Measurements from ENCODE around the gene ARHGEF12.

ARHGEF12 gene, protein sequence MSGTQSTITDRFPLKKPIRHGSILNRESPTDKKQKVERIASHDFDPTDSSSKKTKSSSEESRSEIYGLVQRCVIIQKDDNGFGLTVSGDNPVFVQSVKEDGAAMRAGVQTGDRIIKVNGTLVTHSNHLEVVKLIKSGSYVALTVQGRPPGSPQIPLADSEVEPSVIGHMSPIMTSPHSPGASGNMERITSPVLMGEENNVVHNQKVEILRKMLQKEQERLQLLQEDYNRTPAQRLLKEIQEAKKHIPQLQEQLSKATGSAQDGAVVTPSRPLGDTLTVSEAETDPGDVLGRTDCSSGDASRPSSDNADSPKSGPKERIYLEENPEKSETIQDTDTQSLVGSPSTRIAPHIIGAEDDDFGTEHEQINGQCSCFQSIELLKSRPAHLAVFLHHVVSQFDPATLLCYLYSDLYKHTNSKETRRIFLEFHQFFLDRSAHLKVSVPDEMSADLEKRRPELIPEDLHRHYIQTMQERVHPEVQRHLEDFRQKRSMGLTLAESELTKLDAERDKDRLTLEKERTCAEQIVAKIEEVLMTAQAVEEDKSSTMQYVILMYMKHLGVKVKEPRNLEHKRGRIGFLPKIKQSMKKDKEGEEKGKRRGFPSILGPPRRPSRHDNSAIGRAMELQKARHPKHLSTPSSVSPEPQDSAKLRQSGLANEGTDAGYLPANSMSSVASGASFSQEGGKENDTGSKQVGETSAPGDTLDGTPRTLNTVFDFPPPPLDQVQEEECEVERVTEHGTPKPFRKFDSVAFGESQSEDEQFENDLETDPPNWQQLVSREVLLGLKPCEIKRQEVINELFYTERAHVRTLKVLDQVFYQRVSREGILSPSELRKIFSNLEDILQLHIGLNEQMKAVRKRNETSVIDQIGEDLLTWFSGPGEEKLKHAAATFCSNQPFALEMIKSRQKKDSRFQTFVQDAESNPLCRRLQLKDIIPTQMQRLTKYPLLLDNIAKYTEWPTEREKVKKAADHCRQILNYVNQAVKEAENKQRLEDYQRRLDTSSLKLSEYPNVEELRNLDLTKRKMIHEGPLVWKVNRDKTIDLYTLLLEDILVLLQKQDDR (N-terminal part only)

DNA sequence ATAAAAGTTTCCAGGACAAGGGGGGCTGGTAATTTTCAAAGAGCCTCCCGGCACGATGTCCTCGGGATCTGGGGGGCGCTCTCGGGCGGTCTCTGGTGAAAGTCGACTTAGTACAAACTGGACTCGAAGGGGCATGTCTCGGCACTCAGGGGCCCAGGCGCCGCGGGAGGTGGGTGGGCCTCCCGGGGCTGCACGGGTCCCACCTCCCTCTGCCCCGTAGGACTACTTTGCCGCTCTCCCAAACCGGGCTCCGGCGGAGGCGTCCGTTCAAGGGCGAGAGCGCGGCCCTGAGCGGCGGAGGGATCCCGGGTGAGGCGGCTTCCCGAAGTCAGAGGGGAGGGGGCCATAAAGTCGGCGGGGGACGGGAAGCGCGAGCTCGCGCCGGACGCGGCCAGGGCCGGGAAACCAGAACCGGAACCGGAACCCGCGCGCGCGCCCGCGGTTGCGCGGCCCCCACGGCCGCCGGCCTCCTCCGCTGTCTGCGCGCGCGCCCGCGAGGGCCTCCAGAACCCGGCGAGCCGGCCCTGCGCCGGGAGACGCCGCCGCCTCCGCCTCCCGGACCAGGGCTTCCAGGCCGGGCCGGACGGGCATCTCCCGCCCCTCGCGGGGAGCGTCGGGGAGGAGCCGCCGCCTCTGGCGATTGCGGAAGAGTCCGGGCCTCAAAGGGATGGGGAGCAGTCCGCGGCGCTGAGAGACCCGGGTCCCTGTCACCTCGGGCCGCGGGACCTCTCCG is at the start of gene ARHGEF12:
TSS of gene ARHGEF12 (plus strand) at position 506 of the 733 bp plus-strand sequence. CDS start 831 bp downstream, outside the sequence.
- DNase-seq, result peak; percentile 80

DNA sequence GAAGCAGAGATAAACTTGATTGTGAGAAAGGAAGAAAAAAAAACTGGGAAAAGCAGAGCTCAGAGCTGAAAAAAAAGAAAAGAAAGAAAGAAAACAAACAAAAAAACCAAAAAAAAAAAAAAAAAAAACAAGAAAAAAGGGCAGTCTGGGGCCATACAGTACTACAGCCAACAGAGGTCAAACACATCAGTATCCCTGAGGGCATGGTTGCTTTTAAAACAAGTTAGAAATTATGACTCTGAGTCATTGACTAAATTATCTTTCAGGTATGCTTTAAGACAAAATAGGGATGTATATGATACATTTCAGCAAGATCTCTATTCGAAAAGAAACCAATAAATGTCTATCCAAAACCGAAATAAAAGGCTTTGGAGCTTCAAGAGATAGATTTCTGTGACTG is 48.2 kb upstream of the ARHGEF12 start:
- DNase-seq, result no peak

DNA sequence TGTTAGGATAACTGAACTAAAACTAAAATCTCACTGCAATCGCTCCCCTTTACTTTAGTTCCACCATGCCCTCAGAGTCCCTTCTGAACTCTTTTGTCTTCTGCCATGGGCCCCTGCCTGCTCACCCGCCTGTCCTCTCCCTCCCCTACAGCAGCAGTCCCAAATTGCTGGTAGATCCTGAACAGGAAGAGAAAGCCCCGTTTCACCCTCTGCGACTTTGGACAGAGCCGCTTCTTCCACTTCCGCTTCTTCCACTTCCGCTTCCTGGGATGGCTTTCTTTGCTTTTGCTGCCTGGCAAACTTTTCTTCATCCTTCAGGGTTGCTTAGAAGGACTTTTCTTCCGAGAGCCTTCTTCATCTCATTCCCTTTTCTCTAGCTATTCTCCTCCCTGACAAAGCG is 46.8 kb upstream of the ARHGEF12 start:
- no peak for DNase-seq

DNA sequence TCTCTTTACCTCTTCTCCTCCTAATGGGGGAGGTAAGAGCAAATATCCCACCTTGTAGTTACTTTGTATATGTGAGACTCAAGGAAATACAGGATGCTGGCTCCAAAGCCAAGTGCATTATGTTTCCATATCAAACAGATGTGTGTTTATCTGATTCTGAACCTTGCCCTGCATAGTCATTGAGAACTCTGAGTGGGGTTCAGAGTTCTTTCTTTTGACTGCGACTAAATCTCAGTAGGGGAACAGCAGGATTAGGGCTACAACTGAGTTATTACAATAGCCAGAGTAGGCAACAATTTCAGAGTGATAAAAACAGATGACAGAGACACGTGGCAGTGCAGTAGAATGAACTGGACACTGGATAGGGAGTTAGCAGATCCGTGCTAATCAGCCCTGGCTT is 45.3 kb upstream of the ARHGEF12 start:
- DNase-seq, result no peak

DNA sequence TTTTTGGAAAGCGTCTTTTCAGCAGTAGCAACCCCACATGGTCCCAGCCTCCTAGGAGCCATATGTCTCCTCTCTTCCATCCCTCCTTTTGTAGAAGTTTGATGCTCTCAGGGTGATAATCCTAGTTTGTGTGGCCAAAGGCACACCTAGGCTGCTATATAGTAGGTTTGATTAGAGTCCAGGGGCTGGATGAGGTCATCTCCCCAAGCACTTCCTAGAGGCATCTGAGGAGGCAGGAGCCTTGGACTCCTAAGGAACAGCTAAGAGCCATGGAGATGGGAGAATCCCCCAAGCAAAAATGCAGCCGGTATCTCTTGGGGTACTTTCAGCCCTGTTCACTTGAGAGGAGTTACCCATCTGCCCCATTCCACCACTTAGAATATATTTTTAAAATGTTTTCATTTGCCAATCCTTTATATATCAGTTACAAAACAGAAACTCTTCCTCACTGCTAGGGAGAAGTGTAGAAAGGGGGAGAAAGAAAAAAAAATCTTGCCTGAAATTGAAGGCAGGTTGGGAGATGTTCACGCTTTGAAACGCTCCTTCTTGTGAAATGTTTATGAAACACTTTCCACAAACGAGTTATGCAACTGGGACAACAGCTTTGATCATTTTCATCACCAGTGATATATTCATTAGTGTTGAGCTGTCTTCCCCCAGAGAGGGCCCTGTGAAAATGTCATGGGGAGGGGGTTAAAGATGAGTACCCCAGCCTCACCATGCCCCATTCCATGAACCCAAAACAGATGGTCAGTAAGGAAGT is 43.0 kb upstream of the ARHGEF12 start:
- no peak for DNase-seq

DNA sequence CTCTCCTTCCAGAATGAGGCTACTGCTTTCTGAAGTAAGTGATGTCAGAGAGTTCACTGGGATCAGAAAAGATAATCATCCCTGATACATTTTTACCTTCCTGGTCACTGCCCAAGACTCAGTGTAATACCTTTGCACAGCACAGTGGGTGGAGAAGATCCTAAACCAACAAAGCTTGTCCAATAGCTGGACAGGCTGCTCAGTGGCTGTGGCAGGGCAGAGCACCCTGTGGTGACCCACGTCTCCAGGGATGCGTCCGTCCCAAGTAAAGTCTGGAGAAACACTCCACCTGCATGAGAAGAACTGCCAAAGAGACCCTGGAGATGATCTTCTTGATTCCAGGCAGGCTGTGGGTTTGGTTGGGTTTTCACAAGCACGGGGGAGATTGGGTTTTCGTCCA is 42.1 kb upstream of the ARHGEF12 start:
- no peak for DNase-seq

DNA sequence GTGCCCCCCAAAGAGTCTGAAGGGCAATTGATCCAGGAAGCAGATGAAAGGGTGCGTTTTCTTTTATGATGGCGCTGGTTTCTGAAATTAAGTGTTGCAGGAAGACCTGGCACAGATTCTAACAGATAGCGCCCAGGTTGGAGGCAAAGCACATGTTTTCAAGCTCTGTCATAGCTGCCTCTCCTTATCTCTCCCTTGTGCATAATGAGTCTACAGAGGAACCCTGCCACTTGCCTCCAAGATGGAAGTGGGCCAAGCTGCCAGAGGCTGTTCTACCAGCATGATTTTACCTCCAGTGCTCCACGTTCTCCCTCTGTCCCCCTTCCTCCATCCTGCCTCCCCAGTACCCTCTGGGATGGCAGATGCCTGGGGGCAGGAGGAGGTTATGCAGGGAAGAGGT is 41.1 kb upstream of the ARHGEF12 start:
- DNase-seq, result no peak

DNA sequence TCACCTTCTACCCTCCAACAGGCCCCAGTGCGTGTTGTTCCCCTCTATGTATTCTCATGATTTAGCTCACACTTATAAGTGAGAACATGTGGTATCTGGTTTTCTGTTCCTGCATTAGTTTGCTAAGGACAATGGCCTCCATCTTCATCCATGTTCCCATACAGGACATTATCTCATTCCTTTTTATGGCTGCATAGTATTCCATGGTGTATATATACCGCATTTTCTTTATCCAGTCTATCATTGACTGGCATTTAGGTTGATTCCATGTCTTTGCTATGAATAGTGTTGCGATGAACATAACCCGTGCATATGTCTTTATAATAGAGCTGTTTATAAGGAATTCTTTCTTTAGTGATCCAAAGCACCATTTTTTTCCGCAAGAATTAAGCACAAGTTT is 39.7 kb upstream of the ARHGEF12 start:
- no peak for DNase-seq

DNA sequence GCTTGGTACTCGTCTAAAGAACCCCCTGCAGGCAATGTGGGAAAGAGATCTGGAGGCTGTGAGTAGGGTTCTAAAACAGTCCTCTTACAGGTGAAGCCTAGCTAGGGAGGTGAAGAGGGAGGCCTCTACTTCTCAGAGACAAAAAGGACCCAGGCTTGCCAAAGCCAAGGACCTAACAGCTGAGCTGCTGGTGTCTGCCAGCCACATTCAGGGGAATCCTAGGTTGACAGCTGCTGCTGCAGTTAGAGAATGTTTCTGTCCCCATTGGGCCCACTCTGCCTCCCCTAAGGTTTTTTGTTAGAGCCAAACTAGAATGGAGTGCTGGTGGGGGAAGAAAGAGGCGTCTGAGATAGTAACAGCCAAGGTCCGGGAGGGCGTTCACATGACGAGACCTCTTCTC is 37.8 kb upstream of the ARHGEF12 start:
- DNase-seq, result no peak

DNA sequence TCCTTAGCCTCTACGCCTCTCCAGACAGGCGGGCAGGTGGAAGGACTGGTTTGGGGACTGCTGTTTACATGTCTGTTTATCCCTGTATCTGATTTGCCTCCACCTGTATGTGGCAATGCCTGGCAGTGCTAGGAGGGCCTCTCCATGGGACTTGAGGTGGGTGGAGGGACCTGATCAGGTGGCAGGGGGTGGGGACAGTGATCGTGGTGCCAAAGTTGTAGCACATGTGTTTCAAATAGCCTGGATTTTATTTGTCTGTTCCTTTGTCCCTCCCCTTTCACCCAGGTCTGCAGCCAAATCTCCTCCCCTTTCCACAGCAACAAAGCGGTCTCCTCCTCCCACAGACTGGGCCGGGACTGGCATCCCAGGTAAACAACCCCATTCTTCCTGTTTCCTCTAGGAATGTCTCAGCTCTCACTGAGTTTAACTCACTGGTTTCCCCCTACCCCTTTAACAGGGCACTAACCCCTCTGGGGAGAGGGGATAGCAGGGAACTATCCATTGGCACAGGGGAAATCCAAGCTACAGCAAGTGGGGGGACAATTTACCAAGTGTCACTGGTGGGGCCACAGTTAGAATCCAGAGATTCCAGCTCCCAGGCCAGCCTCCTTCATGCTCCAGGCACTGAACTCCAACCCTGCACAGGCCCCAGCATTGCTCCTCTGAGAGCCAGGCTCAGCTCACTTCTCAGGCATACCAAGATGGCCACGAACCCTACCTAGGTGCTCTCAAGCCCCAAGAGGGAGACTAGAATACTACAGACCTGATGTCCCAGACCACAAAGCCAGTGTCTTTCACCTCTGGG is 34.0 kb upstream of the ARHGEF12 start:
- DNase-seq, result no peak

DNA sequence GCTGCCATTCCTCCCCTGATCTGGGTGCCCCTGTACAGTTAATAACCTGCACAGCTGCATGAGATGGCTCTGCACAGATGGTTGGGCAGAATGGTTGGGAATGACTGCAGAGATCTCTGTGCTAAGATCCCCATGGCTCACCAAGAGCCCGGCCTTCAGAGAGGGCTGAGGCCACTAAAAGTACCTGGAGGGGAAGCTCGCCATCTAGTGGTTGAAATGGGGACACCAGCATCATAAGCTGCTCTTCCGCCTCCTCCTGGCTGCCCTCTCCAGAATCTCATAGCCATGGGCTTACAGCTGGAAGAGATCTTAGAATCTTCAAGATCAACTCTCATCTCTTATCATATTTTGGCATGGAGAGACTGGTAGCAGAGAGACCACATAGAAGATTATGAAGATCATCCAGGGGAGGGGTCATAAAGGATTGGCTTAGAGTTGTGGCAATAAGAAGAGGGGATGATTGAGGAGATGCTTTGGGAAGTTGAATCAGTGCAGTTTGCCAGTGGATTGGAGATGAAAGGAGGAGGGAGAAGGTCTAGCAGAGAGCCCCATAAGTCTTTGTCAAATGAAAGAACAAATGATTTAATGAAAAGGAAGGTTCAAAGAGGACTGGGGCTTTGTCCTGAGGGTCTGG is 33.1 kb upstream of the ARHGEF12 start:
- DNase-seq, result no peak

DNA sequence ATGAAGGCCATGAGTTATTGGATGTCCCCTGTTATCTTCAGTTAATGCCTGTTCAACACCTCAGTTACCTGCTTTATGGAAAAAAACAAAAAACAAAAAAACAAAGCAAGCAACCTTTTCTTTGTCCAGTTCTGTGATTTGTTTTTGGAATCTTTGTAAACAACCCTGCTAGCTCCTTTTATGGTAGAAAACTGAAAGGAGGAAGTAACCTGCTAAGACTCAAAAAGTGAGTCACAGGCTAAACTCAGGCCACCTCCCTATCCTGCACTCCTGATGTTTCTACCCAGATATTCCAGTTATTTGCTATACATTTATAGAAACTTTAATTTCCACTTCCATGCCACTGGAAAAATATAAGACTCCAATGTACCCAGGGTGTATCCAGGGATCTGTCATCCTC is 31.7 kb upstream of the ARHGEF12 start:
- no peak for DNase-seq

DNA sequence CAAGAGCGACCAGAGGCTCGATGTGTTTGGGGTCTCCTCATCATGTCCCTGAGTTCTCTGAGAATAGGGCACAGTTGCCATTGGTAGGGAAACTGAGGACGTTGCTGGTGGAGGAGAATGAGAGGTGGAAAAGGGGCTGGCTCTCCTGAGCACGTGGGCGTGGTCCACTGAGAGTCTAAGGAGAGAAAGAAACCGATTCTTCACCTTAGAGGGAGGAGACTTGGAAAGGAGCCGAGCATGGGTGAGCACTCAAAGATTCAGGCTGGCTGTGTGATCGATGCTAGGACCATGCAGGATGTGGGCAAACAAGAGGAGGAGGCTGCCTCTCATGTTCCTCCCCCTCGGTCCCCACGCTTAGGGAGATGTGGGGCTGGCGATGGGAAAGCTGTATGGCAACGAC is 30.9 kb upstream of the ARHGEF12 start:
- no peak for DNase-seq

DNA sequence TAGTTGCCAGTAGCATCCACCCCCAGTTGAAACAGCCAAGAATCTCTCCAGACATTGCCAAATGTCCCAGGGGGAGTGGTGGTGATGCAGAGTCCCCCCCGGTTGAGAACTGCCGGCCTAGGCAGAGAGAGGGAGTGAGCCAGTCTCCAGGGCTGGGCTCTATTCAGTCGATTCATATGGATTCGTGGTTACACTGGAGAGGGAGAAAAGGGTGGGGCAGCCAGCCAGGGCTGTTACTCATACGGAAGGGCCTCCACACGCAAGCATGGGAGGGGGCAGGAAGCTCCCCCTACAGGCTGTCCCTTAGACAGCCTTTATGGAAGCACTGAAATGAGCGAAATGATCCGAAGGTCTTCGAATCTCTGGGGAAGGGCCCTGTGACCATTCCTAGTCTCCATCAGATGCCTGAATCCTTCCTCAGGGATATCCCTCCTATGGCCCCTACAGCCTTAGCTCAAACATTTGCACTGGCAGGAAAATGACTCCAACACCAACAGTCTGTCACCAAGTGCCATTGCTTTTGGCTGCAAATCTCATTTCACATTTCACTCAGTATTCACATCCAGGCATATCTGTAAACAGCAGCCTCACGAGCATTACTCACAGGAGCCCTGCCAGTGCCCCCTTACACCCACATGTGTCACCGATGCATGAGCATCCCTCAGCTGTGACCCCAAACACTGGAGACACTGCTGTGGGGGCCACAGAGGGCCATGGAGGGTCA is 29.5 kb upstream of the ARHGEF12 start:
- DNase-seq, result no peak

DNA sequence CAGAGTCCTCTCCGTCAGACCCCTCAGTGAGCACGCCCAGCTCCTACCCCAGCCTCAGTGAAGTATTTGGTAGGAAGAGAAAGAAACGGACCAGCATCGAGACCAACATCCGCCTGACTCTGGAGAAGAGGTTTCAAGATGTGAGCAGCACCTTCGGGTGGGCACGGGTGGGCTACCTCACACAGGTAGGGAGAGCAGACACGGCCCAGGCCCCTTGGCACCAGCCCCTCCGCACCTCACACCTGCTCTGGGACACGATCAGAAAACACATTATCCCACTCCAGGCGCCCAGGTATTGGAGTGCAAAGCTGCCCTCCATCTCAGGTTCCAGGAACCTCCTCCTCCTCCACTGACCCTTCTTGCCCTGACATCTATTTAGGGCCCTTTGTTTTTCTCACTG is 28.7 kb upstream of the ARHGEF12 start:
- no peak for DNase-seq

DNA sequence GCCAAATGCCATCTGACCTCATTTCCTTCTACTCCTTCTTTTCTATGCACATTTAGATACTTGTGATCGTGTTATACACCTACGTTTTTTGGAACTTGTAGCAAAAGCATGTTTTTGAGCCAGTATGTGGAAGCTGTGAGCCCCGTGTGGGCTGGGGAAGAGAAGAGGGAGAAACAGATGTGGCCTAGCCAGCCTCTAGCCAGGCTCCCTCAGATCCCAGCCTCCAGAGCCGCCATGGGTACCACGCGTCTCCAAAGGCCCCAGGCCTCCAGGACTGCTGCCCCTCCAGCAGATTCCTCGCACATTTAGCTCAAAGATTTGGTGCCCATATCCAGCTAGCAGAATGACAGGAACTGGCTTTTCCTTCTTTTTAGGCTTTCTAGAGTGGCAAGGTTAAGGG is 28.1 kb upstream of the ARHGEF12 start:
- DNase-seq, result no peak

DNA sequence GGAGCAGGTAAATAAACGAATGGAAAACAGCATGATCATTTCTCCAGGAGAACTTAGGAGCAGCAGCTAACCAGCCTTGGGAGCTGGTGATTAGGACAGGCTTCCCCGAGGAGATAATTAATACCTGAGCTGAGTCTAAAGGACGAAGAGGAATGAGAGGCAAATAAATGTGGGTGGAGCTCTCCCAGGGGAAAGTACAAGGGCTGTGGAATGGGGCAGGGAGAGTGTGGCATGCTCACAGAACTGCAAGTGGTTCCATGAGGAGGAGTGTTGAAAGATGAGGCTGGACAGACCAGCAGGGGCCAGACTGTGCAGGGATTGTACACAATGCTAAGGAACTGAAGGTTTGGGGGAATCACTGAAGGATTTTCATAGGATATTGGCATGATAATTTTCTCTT is 25.3 kb upstream of the ARHGEF12 start:
- DNase-seq, result no peak

DNA sequence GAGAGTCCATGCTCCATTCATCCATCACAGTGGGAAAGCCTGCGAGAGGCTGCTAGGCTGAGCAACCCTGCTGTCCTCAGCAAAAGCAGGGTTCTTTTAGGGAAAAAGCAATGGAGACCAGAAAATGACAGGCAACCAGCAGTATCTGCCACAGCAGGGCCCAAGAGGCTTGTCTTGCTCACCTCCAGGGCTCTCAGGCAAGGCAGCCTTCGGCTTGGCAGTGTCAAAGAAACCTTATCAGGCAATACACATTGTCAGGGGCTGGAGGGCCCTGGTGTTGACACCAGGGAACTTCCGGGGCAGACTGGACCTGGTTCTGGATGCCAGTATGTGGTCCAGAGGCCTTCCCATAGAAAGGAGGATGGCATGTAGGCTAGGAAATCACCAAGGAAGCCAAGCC is 21.4 kb upstream of the ARHGEF12 start:
- no peak for DNase-seq

DNA sequence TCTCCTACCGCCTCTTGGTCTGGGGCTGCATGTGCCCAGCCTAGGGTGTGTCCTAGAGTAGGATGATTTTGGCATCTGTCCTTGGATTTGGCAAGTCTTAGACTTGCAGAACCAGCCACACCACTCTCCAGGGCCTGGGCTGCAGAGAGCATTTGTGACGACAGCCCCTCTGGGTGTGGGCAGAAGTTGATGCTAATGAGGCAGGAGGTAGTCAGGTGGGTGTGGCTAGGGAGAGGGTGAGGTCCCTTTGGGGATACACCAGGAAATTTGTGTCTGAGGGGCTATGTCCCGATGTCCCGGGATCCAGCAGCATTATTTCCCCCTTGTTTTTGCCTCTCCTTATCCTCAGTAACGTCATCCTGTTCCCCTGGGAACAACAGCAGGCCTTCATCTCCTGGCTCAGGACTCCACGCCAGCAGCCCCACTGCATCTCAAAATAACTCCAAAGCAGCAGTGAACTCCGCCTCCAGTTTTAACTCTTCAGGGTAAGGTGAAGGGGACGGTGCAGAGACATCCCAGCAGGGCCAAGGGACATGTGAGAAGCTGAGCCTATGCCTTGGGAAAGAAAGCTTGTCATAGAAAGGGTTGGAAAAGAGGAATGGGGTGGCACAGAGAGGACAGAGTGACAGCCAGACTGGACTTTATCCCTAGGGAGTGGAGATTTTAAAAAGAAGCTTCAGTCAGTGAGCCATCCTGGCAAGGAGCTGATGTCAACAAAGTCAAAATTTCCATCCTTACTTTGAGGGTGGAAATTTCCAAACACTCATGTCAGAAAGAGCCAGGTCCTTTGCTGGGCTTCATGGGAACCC is 19.1 kb upstream of the ARHGEF12 start:
- no peak for DNase-seq

Measured in cortex of kidney (tissue), 1 donor.